H9 (cell line): Measurements from ENCODE around the gene MX1. TPM values are rescaled to one million over a fixed set of nuclear protein-coding genes. Genes with fewer than 3 reads are reported as not detected.
A peak's percentile ranks its signal among the peaks of the same experiment; 100 is the strongest.

ENCODE experiments used
- DNase-seq: peaks from one replicate; pipeline ENCODE4 v3.0.0-alpha.2; 2017
- H2AFZ ChIP-seq: one replicate; pipeline ENCODE4 v1.6.1; 2013; ENCODE audit warnings: mild to moderate bottlenecking, low read length, control low read depth, moderate library complexity
- H2AK5ac ChIP-seq: 2 replicates; pipeline ENCODE4 v1.6.1; 2013; ENCODE audit warnings: low read length, control low read depth, mixed read lengths; ENCODE audit not compliant: insufficient read length
- H2BK120ac ChIP-seq: one replicate; pipeline ENCODE4 v1.6.1; 2013; ENCODE audit warnings: low read depth, mild to moderate bottlenecking, low read length, control low read depth, inconsistent platforms; ENCODE audit not compliant: poor library complexity, severe bottlenecking
- H2BK12ac ChIP-seq: 2 replicates; pipeline ENCODE4 v1.6.1; 2013; ENCODE audit warnings: low read length, control low read depth, mixed read lengths, low read depth; ENCODE audit not compliant: insufficient read length
- H2BK15ac ChIP-seq: 2 replicates; pipeline ENCODE4 v1.6.1; 2013; ENCODE audit warnings: low read depth, low read length, control low read depth
- H2BK20ac ChIP-seq: one replicate; pipeline ENCODE4 v1.6.1; 2013; ENCODE audit warnings: low read depth, mild to moderate bottlenecking, low read length, control low read depth, inconsistent platforms; ENCODE audit not compliant: poor library complexity, severe bottlenecking
- H2BK5ac ChIP-seq: 2 replicates; pipeline ENCODE4 v1.6.1; 2013; ENCODE audit warnings: low read length, control low read depth, mixed read lengths; ENCODE audit not compliant: insufficient read length
- H3K14ac ChIP-seq: 2 replicates; pipeline ENCODE4 v1.6.1; 2013; ENCODE audit warnings: low read length, control low read depth; ENCODE audit not compliant: insufficient read depth
- H3K18ac ChIP-seq: 2 replicates; pipeline ENCODE4 v1.6.1; 2013; ENCODE audit warnings: low read depth, mild to moderate bottlenecking, mixed read lengths, low read length, control low read depth; ENCODE audit not compliant: insufficient read length
- H3K23ac ChIP-seq: 2 replicates; pipeline ENCODE4 v1.6.1; 2013; ENCODE audit warnings: low read length, control low read depth, mixed read lengths, low read depth; ENCODE audit not compliant: insufficient read length
- H3K23me2 ChIP-seq: 2 replicates; pipeline ENCODE4 v1.6.1; 2013; ENCODE audit warnings: low read depth, mild to moderate bottlenecking, mixed read lengths, low read length, control low read depth; ENCODE audit not compliant: insufficient read length, poor library complexity, severe bottlenecking
- H3K27ac ChIP-seq: 2 replicates; pipeline ENCODE4 v1.5.1; 2013; ENCODE audit warnings: low read length, control low read depth, mixed read lengths, low read depth; ENCODE audit not compliant: insufficient read length
- H3K27me3 ChIP-seq: 2 replicates; pipeline ENCODE4 v1.6.1; 2013; ENCODE audit warnings: low read length, control low read depth, inconsistent platforms; ENCODE audit not compliant: insufficient read depth
- H3K4ac ChIP-seq: 2 replicates; pipeline ENCODE4 v1.6.1; 2013; ENCODE audit warnings: low read depth, mild to moderate bottlenecking, control low read depth, inconsistent platforms, low read length, moderate library complexity
- H3K4me1 ChIP-seq: 2 replicates; pipeline ENCODE4 v1.6.1; 2013; ENCODE audit warnings: low read length, control low read depth, inconsistent platforms; ENCODE audit not compliant: insufficient read depth
- H3K4me2 ChIP-seq: 2 replicates; pipeline ENCODE4 v1.6.1; 2013; ENCODE audit warnings: low read length, control low read depth, mixed read lengths; ENCODE audit not compliant: insufficient read length, insufficient read depth
- H3K56ac ChIP-seq: 2 replicates; pipeline ENCODE4 v1.6.1; 2013; ENCODE audit warnings: low read depth, mild to moderate bottlenecking, mixed read lengths, low read length, control low read depth; ENCODE audit not compliant: insufficient read length
- H3K79me1 ChIP-seq: 2 replicates; pipeline ENCODE4 v1.6.1; 2013; ENCODE audit warnings: low read depth, mild to moderate bottlenecking, moderate library complexity, low read length, control low read depth, inconsistent platforms; ENCODE audit not compliant: insufficient read depth, poor library complexity, severe bottlenecking
- H3K79me2 ChIP-seq: 2 replicates; pipeline ENCODE4 v1.6.1; 2013; ENCODE audit warnings: low read length, control low read depth, inconsistent platforms; ENCODE audit not compliant: insufficient read depth
- H3K9ac ChIP-seq: 2 replicates; pipeline ENCODE4 v1.6.1; 2013; ENCODE audit warnings: low read length, control low read depth, mixed read lengths; ENCODE audit not compliant: insufficient read length; ENCODE audit errors: extremely low read depth
- H3K9me3 ChIP-seq: one replicate; pipeline ENCODE4 v1.6.1; 2013; ENCODE audit warnings: low read depth, low read length, inconsistent platforms; ENCODE audit not compliant: control insufficient read depth
- H3T11ph ChIP-seq: one replicate; pipeline ENCODE4 v1.6.1; 2013; ENCODE audit warnings: mild to moderate bottlenecking, low read length, control low read depth, inconsistent platforms
- H4K20me1 ChIP-seq: one replicate; pipeline ENCODE4 v1.6.1; 2013; ENCODE audit not compliant: control insufficient read depth, insufficient read length, insufficient read depth
- H4K5ac ChIP-seq: 2 replicates; pipeline ENCODE4 v1.6.1; 2013; ENCODE audit warnings: low read depth, mild to moderate bottlenecking, mixed read lengths, low read length, control low read depth; ENCODE audit not compliant: insufficient read length
- H4K8ac ChIP-seq: replicated peaks from 2 replicates; pipeline ENCODE4 v1.6.1; 2013; ENCODE audit warnings: low read length, control low read depth, mixed read lengths, low read depth; ENCODE audit not compliant: insufficient read length
- H4K91ac ChIP-seq: 2 replicates; pipeline ENCODE4 v1.6.1; 2013; ENCODE audit warnings: low read depth, mild to moderate bottlenecking, moderate library complexity, mixed read lengths, low read length, control low read depth; ENCODE audit not compliant: insufficient read length
- H3K27ac Mint-ChIP-seq, 3 experiments: 2 replicates in 2 of 3; 3 replicates in 1 of 3; pipeline ENCODE4 v1.8.0; 2020 to 2021; ENCODE audit warnings: mixed read lengths in 3 of 3, mild to moderate bottlenecking in 1 of 3, moderate library complexity in 1 of 3
- H3K27me3 Mint-ChIP-seq: 2 replicates; pipeline ENCODE4 v1.8.0; 2021; ENCODE audit warnings: low read depth, mild to moderate bottlenecking, moderate library complexity, mixed read lengths
- H3K36me3 Mint-ChIP-seq, 3 experiments: 2 replicates in 2 of 3; 3 replicates in 1 of 3; pipeline ENCODE4 v1.8.0; 2020 to 2021; ENCODE audit warnings: low read depth in 3 of 3, mixed read lengths in 3 of 3; ENCODE audit not compliant: insufficient read depth in 1 of 3
- H3K4me1 Mint-ChIP-seq, 2 experiments: 2 replicates each; pipeline ENCODE4 v1.8.0; 2020; ENCODE audit warnings: mixed read lengths in 2 of 2
- H3K4me3 Mint-ChIP-seq, 2 experiments: 2 replicates in 1 of 2; 3 replicates in 1 of 2; pipeline ENCODE4 v1.8.0; 2020 to 2021; ENCODE audit warnings: mild to moderate bottlenecking in 2 of 2, mixed read lengths in 2 of 2, moderate library complexity in 1 of 2
- H3K9me3 Mint-ChIP-seq, 2 experiments: 2 replicates in 1 of 2; 3 replicates in 1 of 2; pipeline ENCODE4 v1.8.0; 2020; ENCODE audit warnings: mild to moderate bottlenecking in 2 of 2, mixed read lengths in 2 of 2, moderate library complexity in 1 of 2
- WGBS: extraction: QIAGEN DNeasy Blood & Tissue Kit; methylation state at CpG from one replicate; pipeline ENCODE4 v1.1.7; 2013; ENCODE audit warnings: missing lambda C conversion rate, low lambda C conversion rate, mixed read lengths; ENCODE audit not compliant: insufficient read length; ENCODE audit errors: extremely low coverage; 5-methylcytosine and 5-hydroxymethylcytosine counted together
- total RNA-seq: library from RNA; stranded (reverse); gene quantifications from 2 replicates; pipeline ENCODE4 v1.2.1, GENCODE V29; 2021
- TF ChIP-seq, protein P1 (sequence below): fragments of 200-600 bp; sonication (generic); conservative IDR thresholded peaks from 3 replicates; pipeline ENCODE4 v1.8.0; 2021; ENCODE audit warnings: antibody characterized with exemption, mild to moderate bottlenecking

MX1 gene
- total RNA-seq, 1 experiment from 2014 or later = 6.3 TPM

DNA sequence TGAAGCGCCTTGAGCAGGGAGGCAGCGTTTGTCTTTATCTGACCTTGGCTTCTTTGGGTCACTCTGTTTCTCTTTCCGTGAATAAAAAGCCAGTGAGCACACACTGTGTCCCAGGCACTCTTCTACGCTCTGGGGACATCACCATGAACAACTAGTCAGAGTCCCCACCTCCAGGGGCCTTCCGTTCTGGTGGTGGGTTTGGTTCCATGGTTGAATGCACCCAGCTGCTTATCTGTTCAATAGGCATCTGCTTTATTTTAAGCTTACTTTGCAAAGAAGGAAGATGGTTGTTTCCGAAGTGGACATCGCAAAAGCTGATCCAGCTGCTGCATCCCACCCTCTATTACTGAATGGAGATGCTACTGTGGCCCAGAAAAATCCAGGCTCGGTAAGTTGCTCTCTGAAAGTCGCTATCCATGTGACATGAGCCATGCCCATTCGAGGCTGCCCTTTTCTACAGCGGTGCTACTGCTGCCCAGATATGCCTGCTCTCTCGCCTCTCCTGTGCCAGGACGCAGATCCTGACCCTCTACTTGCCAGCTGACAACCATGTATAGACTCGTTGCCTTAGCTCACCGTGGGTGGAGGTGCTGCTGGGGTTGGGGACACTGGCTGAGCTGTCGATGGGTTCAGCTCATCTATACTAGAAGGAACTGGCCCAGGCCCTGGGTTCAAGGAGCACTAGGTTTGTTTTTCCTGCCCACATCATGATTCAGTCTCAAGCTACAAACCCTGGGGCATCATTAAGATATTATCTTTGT, 5.9 kb downstream of the MX1 start:
- Histone ChIP-seq H4K5ac (no peak overlapping the region), H3K14ac (no peak overlapping the region), H2BK5ac (no peak overlapping the region), H3K4me1 (peaks cover 5% of the 10 kb centered on the region; the same call in 1 of the 2 replicates), H3K4ac (no peak overlapping the region), H2BK120ac (no peak overlapping the region), H3K27ac (no peak overlapping the region), H3T11ph (no peak overlapping the region), H3K9ac (no peak overlapping the region), H4K91ac (no peak overlapping the region), H3K4me2 (no peak overlapping the region), H2AK5ac (no peak overlapping the region), H3K56ac (no peak overlapping the region), H4K20me1 (no peaks in the 10 kb centered on the region), H3K79me1 (no peaks in the 10 kb centered on the region), H3K23ac (no peak overlapping the region), H2BK15ac (no peak overlapping the region), H2BK20ac (no peak overlapping the region), H3K27me3 (no peaks in the 10 kb centered on the region; the same call in 1 of the 2 replicates), H3K79me2 (no peaks in the 10 kb centered on the region), H2AFZ (no peak overlapping the region), H2BK12ac (no peak overlapping the region), H4K8ac (no peak overlapping the region), H3K23me2 (no peaks in the 10 kb centered on the region), H3K18ac (no peak overlapping the region), H3K9me3 (no peaks in the 10 kb centered on the region)
- Mint-ChIP-seq H3K27me3 (peaks cover 16% of the 10 kb centered on the region), H3K36me3 (peaks cover 8 to 31% (median 12%) of the 10 kb centered on the region in 3 experiments), H3K9me3 (peaks cover 5 to 6% of the 10 kb centered on the region in 2 experiments; a peak in 4 of 5 replicates), H3K4me3 (no peak overlapping the region), H3K4me1 (peaks cover 25% of the 10 kb centered on the region in 2 experiments), H3K27ac (peak overlapping the region in 1 of 3 experiments; percentile 19; a peak in 1 of 7 replicates)
- no CpG with 5 or more reads among the region's 16 CpGs for WGBS
- DNase-seq = peak; percentile 13
- TF ChIP-seq, protein P1, sequence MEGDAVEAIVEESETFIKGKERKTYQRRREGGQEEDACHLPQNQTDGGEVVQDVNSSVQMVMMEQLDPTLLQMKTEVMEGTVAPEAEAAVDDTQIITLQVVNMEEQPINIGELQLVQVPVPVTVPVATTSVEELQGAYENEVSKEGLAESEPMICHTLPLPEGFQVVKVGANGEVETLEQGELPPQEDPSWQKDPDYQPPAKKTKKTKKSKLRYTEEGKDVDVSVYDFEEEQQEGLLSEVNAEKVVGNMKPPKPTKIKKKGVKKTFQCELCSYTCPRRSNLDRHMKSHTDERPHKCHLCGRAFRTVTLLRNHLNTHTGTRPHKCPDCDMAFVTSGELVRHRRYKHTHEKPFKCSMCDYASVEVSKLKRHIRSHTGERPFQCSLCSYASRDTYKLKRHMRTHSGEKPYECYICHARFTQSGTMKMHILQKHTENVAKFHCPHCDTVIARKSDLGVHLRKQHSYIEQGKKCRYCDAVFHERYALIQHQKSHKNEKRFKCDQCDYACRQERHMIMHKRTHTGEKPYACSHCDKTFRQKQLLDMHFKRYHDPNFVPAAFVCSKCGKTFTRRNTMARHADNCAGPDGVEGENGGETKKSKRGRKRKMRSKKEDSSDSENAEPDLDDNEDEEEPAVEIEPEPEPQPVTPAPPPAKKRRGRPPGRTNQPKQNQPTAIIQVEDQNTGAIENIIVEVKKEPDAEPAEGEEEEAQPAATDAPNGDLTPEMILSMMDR = no peak
